Neural cell (in vitro differentiated cells): ENCODE data around the gene HDAC11. TPM values are rescaled to one million over a fixed set of nuclear protein-coding genes. Genes with fewer than 3 reads are reported as not detected.

ENCODE experiments used
- H2AFZ ChIP-seq: fragments of 200-600, 300-800 bp; sonication (generic), shearing (Covaris generic); 2 replicates; pipeline ENCODE4 v1.6.0; 2014; ENCODE audit warnings: low read depth, mild to moderate bottlenecking, antibody characterized with exemption, low read length, moderate library complexity
- H3F3A ChIP-seq: fragments of 200-600 bp; shearing (Covaris generic); 2 replicates; pipeline ENCODE4 v1.6.1; 2016; ENCODE audit warnings: mild to moderate bottlenecking, moderate library complexity, mixed read lengths, antibody characterized with exemption, low read length; ENCODE audit not compliant: insufficient read depth, poor library complexity, severe bottlenecking
- H3K27ac ChIP-seq: fragments of 200-600, 300-800 bp; sonication (generic), shearing (Covaris generic); 2 replicates; pipeline ENCODE4 v1.5.1; 2014; ENCODE audit warnings: mild to moderate bottlenecking, low read length, moderate library complexity
- H3K27me3 ChIP-seq: fragments of 300-800, 200-600 bp; sonication (generic), shearing (Covaris generic); 2 replicates; pipeline ENCODE4 v1.6.0; 2014; ENCODE audit warnings: mild to moderate bottlenecking, low read depth, low read length, moderate library complexity; ENCODE audit not compliant: insufficient read depth
- H3K36me3 ChIP-seq: fragments of 300-800, 200-600 bp; sonication (generic), shearing (Covaris generic); 2 replicates; pipeline ENCODE4 v1.5.1; 2014; ENCODE audit warnings: mild to moderate bottlenecking, antibody characterized with exemption, low read length, moderate library complexity; ENCODE audit not compliant: insufficient read depth
- H3K4me2 ChIP-seq: fragments of 300-800, 200-600 bp; sonication (generic), shearing (Covaris generic); 2 replicates; pipeline ENCODE4 v1.6.0; 2014; ENCODE audit warnings: mild to moderate bottlenecking, low read length
- H3K4me3 ChIP-seq: fragments of 300-800, 200-600 bp; sonication (generic), shearing (Covaris generic); 2 replicates; pipeline ENCODE4 v1.5.1; 2014; ENCODE audit warnings: mild to moderate bottlenecking, low read length, moderate library complexity
- H3K79me2 ChIP-seq: fragments of 200-600 bp; shearing (Covaris generic); replicated peaks from 2 replicates; pipeline ENCODE4 v1.6.0; 2014; ENCODE audit warnings: mild to moderate bottlenecking, low read length, moderate library complexity; ENCODE audit not compliant: insufficient read depth
- H3K9ac ChIP-seq: fragments of 300-800, 200-600 bp; sonication (generic), shearing (Covaris generic); 2 replicates; pipeline ENCODE4 v1.6.1; 2016; ENCODE audit warnings: mild to moderate bottlenecking, low read length, mixed read lengths
- H3K9me2 ChIP-seq: fragments of 200-600 bp; shearing (Covaris generic); 2 replicates; pipeline ENCODE4 v1.6.1; 2016; ENCODE audit warnings: mild to moderate bottlenecking, low read length, mixed read lengths; ENCODE audit not compliant: insufficient read depth
- H3K9me3 ChIP-seq: fragments of 200-600, 300-800 bp; sonication (generic), shearing (Covaris generic); 2 replicates; pipeline ENCODE4 v1.6.1; 2016; ENCODE audit warnings: mild to moderate bottlenecking, mixed run types, low read length, moderate library complexity, mixed read lengths
- H4K20me1 ChIP-seq: fragments of 200-600 bp; shearing (Covaris generic); 2 replicates; pipeline ENCODE4 v1.6.1; 2016; ENCODE audit warnings: mild to moderate bottlenecking, mixed run types; ENCODE audit not compliant: insufficient read depth
- EP300 ChIP-seq: fragments of 450-650 bp; conservative IDR thresholded peaks from 2 replicates; pipeline ENCODE4 v1.6.1; 2014; ENCODE audit warnings: antibody characterized with exemption, mild to moderate bottlenecking, moderate library complexity; ENCODE audit not compliant: poor library complexity, severe bottlenecking
- EZH2 ChIP-seq: fragments of 200-600, 300-800 bp; shearing (Covaris generic), sonication (generic); IDR thresholded peaks from 2 replicates; pipeline ENCODE4 v1.6.1; 2014; ENCODE audit warnings: antibody characterized with exemption, low read length, borderline replicate concordance, mild to moderate bottlenecking; ENCODE audit not compliant: insufficient read depth, poor library complexity, severe bottlenecking
- MXI1 ChIP-seq: fragments of 450-650 bp; conservative IDR thresholded peaks from 2 replicates; pipeline ENCODE4 v1.6.1; 2014; ENCODE audit warnings: antibody characterized with exemption, mild to moderate bottlenecking; ENCODE audit not compliant: poor library complexity, severe bottlenecking
- POLR2AphosphoS5 ChIP-seq: IDR thresholded peaks from 2 replicates; pipeline ENCODE4 v1.6.1; 2012
- RAD21 ChIP-seq: fragments of 450-650 bp; conservative IDR thresholded peaks from 2 replicates; pipeline ENCODE4 v1.6.1; 2014; ENCODE audit warnings: antibody characterized with exemption, mild to moderate bottlenecking, moderate library complexity
- SMC3 ChIP-seq: fragments of 450-650 bp; conservative IDR thresholded peaks from 2 replicates; pipeline ENCODE4 v1.6.1; 2014; ENCODE audit warnings: antibody characterized with exemption, mild to moderate bottlenecking, moderate library complexity; ENCODE audit not compliant: poor library complexity
- TAF1 ChIP-seq: IDR thresholded peaks from 2 replicates; pipeline ENCODE4 v1.6.1; 2012; ENCODE audit warnings: low read depth
- polyA plus RNA-seq: library from polyadenylated mRNA; depleted of rRNA; stranded (reverse); fragments of >200 nt; gene quantifications from 2 replicates; pipeline ENCODE4 v1.2.3, GENCODE V29; 2014
- TF ChIP-seq, protein P1 (sequence below): IDR thresholded peaks from 2 replicates; pipeline ENCODE4 v1.6.1; 2012; ENCODE audit warnings: borderline replicate concordance
- TF ChIP-seq, protein P2 (sequence below): fragments of 450-650 bp; IDR thresholded peaks from 2 replicates; pipeline ENCODE4 v1.5.1; 2014; ENCODE audit warnings: antibody characterized with exemption, mild to moderate bottlenecking, moderate library complexity; ENCODE audit not compliant: poor library complexity, severe bottlenecking

The HDAC11 gene
- polyA plus RNA-seq, 1 donor from 2014 or later, result 14.8 TPM

DNA sequence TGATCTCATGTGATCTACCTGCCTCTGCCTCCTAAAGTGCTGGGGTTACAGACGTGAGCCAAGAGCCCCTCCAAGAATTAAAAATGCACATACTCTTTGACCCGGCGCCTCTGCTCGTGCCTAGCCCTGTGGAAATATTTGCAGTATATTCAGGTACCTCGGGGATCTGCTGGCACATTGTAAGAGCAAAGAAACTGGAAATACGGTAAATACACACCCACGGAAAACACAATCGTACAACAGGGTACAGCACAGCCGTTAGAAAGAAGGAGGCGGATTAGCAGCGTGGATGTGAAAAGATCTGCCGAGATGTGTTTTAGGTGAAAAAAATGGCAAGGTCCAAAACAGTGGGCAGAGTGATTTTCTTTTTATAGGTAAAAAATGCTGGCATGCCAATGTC, 6.1 kb upstream of the HDAC11 start:
- Histone ChIP-seq H3K36me3 (no peaks in the 10 kb centered on the region), H3K9me3 (no peaks in the 10 kb centered on the region), H3K9me2 (no peaks in the 10 kb centered on the region), H3K4me3 (no peak overlapping the region), H2AFZ (no peak overlapping the region), H3K9ac (no peak overlapping the region), H4K20me1 (no peaks in the 10 kb centered on the region), H3K27me3 (no peaks in the 10 kb centered on the region), H3F3A (no peaks in the 10 kb centered on the region), H3K4me2 (no peak overlapping the region), H3K79me2 (no peaks in the 10 kb centered on the region), H3K27ac (no peak overlapping the region)
- TF ChIP-seq, protein P1, sequence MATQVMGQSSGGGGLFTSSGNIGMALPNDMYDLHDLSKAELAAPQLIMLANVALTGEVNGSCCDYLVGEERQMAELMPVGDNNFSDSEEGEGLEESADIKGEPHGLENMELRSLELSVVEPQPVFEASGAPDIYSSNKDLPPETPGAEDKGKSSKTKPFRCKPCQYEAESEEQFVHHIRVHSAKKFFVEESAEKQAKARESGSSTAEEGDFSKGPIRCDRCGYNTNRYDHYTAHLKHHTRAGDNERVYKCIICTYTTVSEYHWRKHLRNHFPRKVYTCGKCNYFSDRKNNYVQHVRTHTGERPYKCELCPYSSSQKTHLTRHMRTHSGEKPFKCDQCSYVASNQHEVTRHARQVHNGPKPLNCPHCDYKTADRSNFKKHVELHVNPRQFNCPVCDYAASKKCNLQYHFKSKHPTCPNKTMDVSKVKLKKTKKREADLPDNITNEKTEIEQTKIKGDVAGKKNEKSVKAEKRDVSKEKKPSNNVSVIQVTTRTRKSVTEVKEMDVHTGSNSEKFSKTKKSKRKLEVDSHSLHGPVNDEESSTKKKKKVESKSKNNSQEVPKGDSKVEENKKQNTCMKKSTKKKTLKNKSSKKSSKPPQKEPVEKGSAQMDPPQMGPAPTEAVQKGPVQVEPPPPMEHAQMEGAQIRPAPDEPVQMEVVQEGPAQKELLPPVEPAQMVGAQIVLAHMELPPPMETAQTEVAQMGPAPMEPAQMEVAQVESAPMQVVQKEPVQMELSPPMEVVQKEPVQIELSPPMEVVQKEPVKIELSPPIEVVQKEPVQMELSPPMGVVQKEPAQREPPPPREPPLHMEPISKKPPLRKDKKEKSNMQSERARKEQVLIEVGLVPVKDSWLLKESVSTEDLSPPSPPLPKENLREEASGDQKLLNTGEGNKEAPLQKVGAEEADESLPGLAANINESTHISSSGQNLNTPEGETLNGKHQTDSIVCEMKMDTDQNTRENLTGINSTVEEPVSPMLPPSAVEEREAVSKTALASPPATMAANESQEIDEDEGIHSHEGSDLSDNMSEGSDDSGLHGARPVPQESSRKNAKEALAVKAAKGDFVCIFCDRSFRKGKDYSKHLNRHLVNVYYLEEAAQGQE, result no peak
- TF ChIP-seq EZH2 (no peak), SMC3 (no peak), EP300 (no peak), RAD21 (no peak), MXI1 (no peak), POLR2AphosphoS5 (no peak), TAF1 (no peak)
- TF ChIP-seq, protein P2, sequence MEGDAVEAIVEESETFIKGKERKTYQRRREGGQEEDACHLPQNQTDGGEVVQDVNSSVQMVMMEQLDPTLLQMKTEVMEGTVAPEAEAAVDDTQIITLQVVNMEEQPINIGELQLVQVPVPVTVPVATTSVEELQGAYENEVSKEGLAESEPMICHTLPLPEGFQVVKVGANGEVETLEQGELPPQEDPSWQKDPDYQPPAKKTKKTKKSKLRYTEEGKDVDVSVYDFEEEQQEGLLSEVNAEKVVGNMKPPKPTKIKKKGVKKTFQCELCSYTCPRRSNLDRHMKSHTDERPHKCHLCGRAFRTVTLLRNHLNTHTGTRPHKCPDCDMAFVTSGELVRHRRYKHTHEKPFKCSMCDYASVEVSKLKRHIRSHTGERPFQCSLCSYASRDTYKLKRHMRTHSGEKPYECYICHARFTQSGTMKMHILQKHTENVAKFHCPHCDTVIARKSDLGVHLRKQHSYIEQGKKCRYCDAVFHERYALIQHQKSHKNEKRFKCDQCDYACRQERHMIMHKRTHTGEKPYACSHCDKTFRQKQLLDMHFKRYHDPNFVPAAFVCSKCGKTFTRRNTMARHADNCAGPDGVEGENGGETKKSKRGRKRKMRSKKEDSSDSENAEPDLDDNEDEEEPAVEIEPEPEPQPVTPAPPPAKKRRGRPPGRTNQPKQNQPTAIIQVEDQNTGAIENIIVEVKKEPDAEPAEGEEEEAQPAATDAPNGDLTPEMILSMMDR, result no peak

DNA sequence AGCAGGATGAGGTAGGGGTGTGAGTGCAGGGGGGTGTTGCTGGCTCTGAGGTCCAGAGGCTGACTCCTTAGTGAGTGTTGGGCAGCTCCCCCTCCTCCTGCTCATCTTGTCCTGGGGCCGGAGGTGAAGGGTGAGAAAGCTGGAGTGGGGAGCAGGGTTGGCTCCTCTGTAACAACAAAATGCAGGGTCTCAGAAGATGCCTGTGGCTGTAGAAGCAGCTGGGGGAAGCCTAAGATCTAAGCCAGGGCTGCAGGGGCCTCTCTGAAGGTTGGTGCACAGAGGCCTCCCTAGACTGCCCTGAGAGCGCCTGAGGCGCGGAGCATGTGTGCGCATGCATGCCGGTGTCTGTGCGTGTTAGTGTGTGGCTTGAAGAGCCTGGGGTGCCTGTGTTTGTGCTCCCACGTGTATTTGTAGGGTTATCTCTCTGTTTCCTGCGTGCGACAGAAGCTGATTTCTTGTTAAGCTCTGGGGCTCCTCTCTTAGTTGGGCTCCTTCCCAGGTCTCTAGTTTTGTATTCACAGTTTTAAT, 5.3 kb upstream of the HDAC11 start:
- no peak overlapping the region for H3K4me3 ChIP-seq
- TF ChIP-seq EP300 (no peak), RAD21 (no peak), TAF1 (no peak), MXI1 (no peak), EZH2 (no peak), POLR2AphosphoS5 (no peak), SMC3 (no peak)
- TF ChIP-seq, protein P2, result no peak
- TF ChIP-seq, protein P1, result no peak
- no peaks in the 10 kb centered on the region for H3K9me2 ChIP-seq
- H3K79me2 ChIP-seq, result no peaks in the 10 kb centered on the region
- H2AFZ ChIP-seq, result no peak overlapping the region
- no peaks in the 10 kb centered on the region for H3K36me3 ChIP-seq
- no peak overlapping the region for H3K9ac ChIP-seq
- no peak overlapping the region for H3K27ac ChIP-seq
- H4K20me1 ChIP-seq, result no peaks in the 10 kb centered on the region
- H3K4me2 ChIP-seq, result no peak overlapping the region
- H3F3A ChIP-seq, result no peaks in the 10 kb centered on the region
- no peaks in the 10 kb centered on the region for H3K9me3 ChIP-seq
- H3K27me3 ChIP-seq, result no peaks in the 10 kb centered on the region
